ENCODE data around the gene ABCA6. TPM values are rescaled to one million over a fixed set of nuclear protein-coding genes. Genes with fewer than 3 reads are reported as not detected.

ABCA6 gene
- total RNA-seq, 1 donor from 2014 or later: 18.5 TPM

- no peak overlapping the region for H3K27ac ChIP-seq (replicated peaks)
- no peaks in the 10 kb centered on the region for H3K36me3 ChIP-seq
- peaks cover 19% of the 10 kb centered on the region for H3K9me3 ChIP-seq (replicated peaks)
- no peaks in the 10 kb centered on the region for H3K27me3 ChIP-seq (ENCODE audit: low read depth)
- H3K4me3 ChIP-seq: no peak overlapping the region
- no peaks in the 10 kb centered on the region for H3K4me1 ChIP-seq
- TF ChIP-seq CTCF (IDR thresholded peaks at IDR 0.05; ENCODE audit: borderline replicate concordance): no peak
- intact Hi-C loops (cut with micrococcal nuclease): no loop called here
- DNase-seq: no peak
These were observed 72.4 kb downstream of the ABCA6 start for GRCh38 chr17:69069226-69069750.

GRCh38 chr17:69067274-69068047, 74.2 kb downstream of the ABCA6 start:
- Histone ChIP-seq H3K27ac (replicated peaks) (no peak overlapping the region), H3K36me3 (no peaks in the 10 kb centered on the region), H3K9me3 (replicated peaks) (peaks cover 5% of the 10 kb centered on the region), H3K4me1 (no peaks in the 10 kb centered on the region), H3K27me3 (ENCODE audit: low read depth) (no peaks in the 10 kb centered on the region), H3K4me3 (no peak overlapping the region)
- TF ChIP-seq CTCF (IDR thresholded peaks at IDR 0.05; ENCODE audit: borderline replicate concordance): no peak
- DNase-seq: no peak
- intact Hi-C loops (cut with micrococcal nuclease): no loop called here

GRCh38 chr17:69066482-69066881, 75.2 kb downstream of the ABCA6 start:
- H3K9me3 ChIP-seq (replicated peaks): peaks cover 4% of the 10 kb centered on the region
- H3K4me1 ChIP-seq: no peaks in the 10 kb centered on the region
- TF ChIP-seq CTCF (IDR thresholded peaks at IDR 0.05; ENCODE audit: borderline replicate concordance): no peak
- H3K4me3 ChIP-seq: no peak overlapping the region
- intact Hi-C loops (cut with micrococcal nuclease): no loop called here
- no peaks in the 10 kb centered on the region for H3K36me3 ChIP-seq
- H3K27me3 ChIP-seq (ENCODE audit: low read depth): no peaks in the 10 kb centered on the region
- no peak overlapping the region for H3K27ac ChIP-seq (replicated peaks)
- no peak for DNase-seq

GRCh38 chr17:69065113-69065512, 76.6 kb downstream of the ABCA6 start:
- DNase-seq: no peak
- H3K27ac ChIP-seq (replicated peaks): no peak overlapping the region
- TF ChIP-seq CTCF (IDR thresholded peaks at IDR 0.05; ENCODE audit: borderline replicate concordance): no peak
- intact Hi-C loops (cut with micrococcal nuclease): no loop called here
- no peaks in the 10 kb centered on the region for H3K36me3 ChIP-seq
- H3K9me3 ChIP-seq (replicated peaks): no peaks in the 10 kb centered on the region
- no peaks in the 10 kb centered on the region for H3K4me1 ChIP-seq
- H3K4me3 ChIP-seq: no peak overlapping the region
- no peaks in the 10 kb centered on the region for H3K27me3 ChIP-seq (ENCODE audit: low read depth)

GRCh38 chr17:69064476-69064875, 77.2 kb downstream of the ABCA6 start:
- no peaks in the 10 kb centered on the region for H3K9me3 ChIP-seq (replicated peaks)
- H3K27ac ChIP-seq (replicated peaks): peak overlapping the region; percentile 83
- no peaks in the 10 kb centered on the region for H3K4me1 ChIP-seq
- DNase-seq: no peak
- no peak overlapping the region for H3K4me3 ChIP-seq
- no peak for TF ChIP-seq CTCF (IDR thresholded peaks at IDR 0.05; ENCODE audit: borderline replicate concordance)
- no peaks in the 10 kb centered on the region for H3K36me3 ChIP-seq
- no peaks in the 10 kb centered on the region for H3K27me3 ChIP-seq (ENCODE audit: low read depth)
- intact Hi-C loops (cut with micrococcal nuclease): no loop called here
